NOMO-1 treated with DMSO at 0.1 percent for 48 hours (cell line): ENCODE results near the gene TOR1B.
"Not testable (repeated sequence)": the region's sequence is repeated elsewhere in the genome, so short reads cannot be mapped to it uniquely, and the experiment has no call there.

Source experiments
- DNase-seq: peaks from one replicate; lab custom pipeline; 2025; ENCODE audit not compliant: unreplicated experiment; lab: John Stamatoyannopoulos, UW

TOR1B gene

GRCh38 chr9:129776096-129776495 lies 26.9 kb upstream of the TOR1B start:
- DNase-seq, result not testable (repeated sequence)

GRCh38 chr9:129776566-129776937 lies 26.4 kb upstream of the TOR1B start:
- no peak for DNase-seq

GRCh38 chr9:129776938-129777768 lies 25.8 kb upstream of the TOR1B start:
- peak; percentile 99 for DNase-seq

GRCh38 chr9:129777769-129778130 lies 25.2 kb upstream of the TOR1B start:
- DNase-seq, result no peak

- no peak for DNase-seq
Observed at GRCh38 chr9:129778469-129778868, 24.5 kb upstream of the TOR1B start.

- DNase-seq, result no peak
Observed at GRCh38 chr9:129779560-129780190, 23.3 kb upstream of the TOR1B start.

GRCh38 chr9:129781131-129781530 lies 21.9 kb upstream of the TOR1B start:
- no peak for DNase-seq

GRCh38 chr9:129781981-129782380 lies 21.0 kb upstream of the TOR1B start:
- DNase-seq, result no peak

- peak; percentile 78 for DNase-seq
Observed at GRCh38 chr9:129783516-129784361, 19.2 kb upstream of the TOR1B start.

GRCh38 chr9:129784970-129785369 lies 18.0 kb upstream of the TOR1B start:
- DNase-seq, result not testable (repeated sequence)

- DNase-seq, result no peak
Observed at GRCh38 chr9:129785866-129786265, 17.1 kb upstream of the TOR1B start.

- no peak for DNase-seq
Observed at GRCh38 chr9:129786481-129786880, 16.5 kb upstream of the TOR1B start.

- DNase-seq, result no peak
Observed at GRCh38 chr9:129794549-129794948, 8.4 kb upstream of the TOR1B start.

- not testable (repeated sequence) for DNase-seq
Observed at GRCh38 chr9:129796029-129796428, 7.0 kb upstream of the TOR1B start.

GRCh38 chr9:129798973-129799372 lies 4.0 kb upstream of the TOR1B start:
- no peak for DNase-seq

GRCh38 chr9:129801504-129801903 lies 1.5 kb upstream of the TOR1B start:
- DNase-seq, result no peak

- no peak for DNase-seq
Observed at GRCh38 chr9:129803676-129804060, 684 bp downstream of the TOR1B start.

- DNase-seq, result peak; percentile 59
Observed at GRCh38 chr9:129806061-129806460, 3.1 kb downstream of the TOR1B start.

- no peak for DNase-seq
Observed at GRCh38 chr9:129809346-129809745, 6.4 kb downstream of the TOR1B start.

- no peak for DNase-seq
Observed at GRCh38 chr9:129810116-129810515, 7.1 kb downstream of the TOR1B start.

GRCh38 chr9:129810788-129811187 lies 7.8 kb downstream of the TOR1B start:
- DNase-seq, result no peak

GRCh38 chr9:129811967-129812363 lies 9.0 kb downstream of the TOR1B start:
- no peak for DNase-seq
